ENCODE results near the gene SMARCAL1. TPM values are rescaled to one million over a fixed set of nuclear protein-coding genes. Genes with fewer than 3 reads are reported as not detected.
"Not testable (repeated sequence)": the region's sequence is repeated elsewhere in the genome, so short reads cannot be mapped to it uniquely, and the experiment has no call there.

SMARCAL1 gene
- total RNA-seq, 1 donor from 2014 or later, result 29.1 TPM

DNA sequence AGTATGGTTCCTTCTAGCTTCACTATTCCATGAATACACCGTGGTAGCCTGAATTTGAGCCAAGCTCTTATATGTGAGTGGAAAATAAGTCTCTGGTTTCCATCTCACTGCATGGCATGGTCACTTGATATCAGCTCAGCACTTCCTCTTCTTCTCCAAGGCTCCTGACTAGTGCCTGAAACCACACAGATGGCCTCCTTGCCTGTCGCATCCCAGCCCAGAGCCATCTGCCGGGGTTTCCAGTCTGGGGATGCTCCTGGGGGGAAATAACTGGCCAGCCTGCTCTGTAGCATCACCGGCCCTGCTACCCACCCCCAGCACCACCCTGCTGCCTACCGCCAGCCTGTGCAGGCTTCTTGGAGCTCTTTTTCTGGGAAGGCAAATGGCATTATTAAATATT is 32.3 kb upstream of the SMARCAL1 start:
- no peak overlapping the region for H3K27ac Mint-ChIP-seq
- intact Hi-C loops (cut with micrococcal nuclease), result no loop called here
- peaks cover 6% of the 10 kb centered on the region for H3K27me3 Mint-ChIP-seq (ENCODE audit: insufficient read depth)
- H3K4me1 Mint-ChIP-seq (ENCODE audit: low read depth), result no peaks in the 10 kb centered on the region
- no peak for DNase-seq (ENCODE audit: low spot score)
- no peak overlapping the region for H3K4me3 Mint-ChIP-seq
- H3K9me3 Mint-ChIP-seq, result no peaks in the 10 kb centered on the region
- no peaks in the 10 kb centered on the region for H3K36me3 Mint-ChIP-seq (ENCODE audit: low read depth)

DNA sequence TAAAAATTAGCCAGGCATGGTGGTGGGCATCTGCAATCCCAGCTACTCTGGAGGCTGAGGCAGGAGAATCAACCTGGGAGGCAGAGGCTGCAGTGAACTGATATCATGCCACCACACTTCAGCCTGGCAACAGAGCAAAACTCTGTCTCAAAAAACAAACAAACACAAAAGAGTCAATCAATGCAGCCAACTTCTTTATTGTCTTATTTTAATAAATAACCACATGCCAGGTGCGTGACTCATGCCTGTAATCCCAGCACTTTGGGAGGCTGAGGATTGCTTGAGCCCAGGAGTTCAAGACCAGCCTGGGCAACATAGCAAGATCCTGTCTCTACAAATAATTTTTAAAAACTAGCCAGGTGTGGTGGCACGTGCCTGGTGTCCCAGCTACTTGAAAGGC is 27.9 kb upstream of the SMARCAL1 start:
- H3K4me1 Mint-ChIP-seq (ENCODE audit: low read depth), result peaks cover 14% of the 10 kb centered on the region
- H3K4me3 Mint-ChIP-seq; H3K36me3 Mint-ChIP-seq (ENCODE audit: low read depth); H3K27me3 Mint-ChIP-seq (ENCODE audit: insufficient read depth); intact Hi-C loops (cut with micrococcal nuclease); H3K9me3 Mint-ChIP-seq; H3K27ac Mint-ChIP-seq; DNase-seq (ENCODE audit: low spot score): not testable (repeated sequence)

DNA sequence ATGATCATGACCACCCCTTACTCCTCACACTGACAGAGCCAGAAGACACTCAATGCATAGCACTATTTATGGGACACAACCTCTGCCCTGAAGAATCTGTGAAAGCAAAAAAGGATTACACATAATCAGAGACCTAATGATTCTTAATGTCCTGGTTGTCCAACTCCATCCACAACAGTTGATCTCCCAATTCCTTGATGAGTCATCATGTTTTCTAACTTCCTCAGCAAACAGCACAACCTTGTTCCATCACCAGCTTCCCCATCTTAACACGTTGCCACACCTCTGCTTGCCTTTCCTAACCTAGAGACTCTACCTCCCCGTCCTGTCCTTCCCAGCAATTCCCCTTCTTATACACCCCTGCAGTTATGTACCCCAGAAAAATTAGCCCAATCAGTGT is 26.8 kb upstream of the SMARCAL1 start:
- intact Hi-C loops (cut with micrococcal nuclease), result no loop called here
- Mint-ChIP-seq H3K4me1 (ENCODE audit: low read depth) (peaks cover 14% of the 10 kb centered on the region), H3K27me3 (ENCODE audit: insufficient read depth) (peaks cover 7% of the 10 kb centered on the region), H3K9me3 (peaks cover 5% of the 10 kb centered on the region), H3K4me3 (no peak overlapping the region), H3K36me3 (ENCODE audit: low read depth) (no peaks in the 10 kb centered on the region), H3K27ac (no peak overlapping the region)
- DNase-seq (ENCODE audit: low spot score), result no peak

- H3K27me3 Mint-ChIP-seq (ENCODE audit: insufficient read depth), result peaks cover 7% of the 10 kb centered on the region
- peaks cover 14% of the 10 kb centered on the region for H3K4me1 Mint-ChIP-seq (ENCODE audit: low read depth)
- no peak overlapping the region for H3K4me3 Mint-ChIP-seq
- intact Hi-C loops (cut with micrococcal nuclease), result no loop called here
- H3K36me3 Mint-ChIP-seq (ENCODE audit: low read depth), result no peaks in the 10 kb centered on the region
- no peak overlapping the region for H3K27ac Mint-ChIP-seq
- H3K9me3 Mint-ChIP-seq, result peaks cover 5% of the 10 kb centered on the region
- DNase-seq (ENCODE audit: low spot score), result no peak
These were observed 25.0 kb upstream of the SMARCAL1 start for GRCh38 chr2:216387262-216387661.

- Mint-ChIP-seq H3K27me3 (ENCODE audit: insufficient read depth) (peaks cover 7% of the 10 kb centered on the region), H3K9me3 (peaks cover 5% of the 10 kb centered on the region), H3K4me1 (ENCODE audit: low read depth) (peaks cover 14% of the 10 kb centered on the region), H3K27ac (no peak overlapping the region), H3K4me3 (no peak overlapping the region), H3K36me3 (ENCODE audit: low read depth) (no peaks in the 10 kb centered on the region)
- no peak for DNase-seq (ENCODE audit: low spot score)
- intact Hi-C loops (cut with micrococcal nuclease), result no loop called here
These were observed 24.0 kb upstream of the SMARCAL1 start for GRCh38 chr2:216388046-216388884.

GRCh38 chr2:216389570-216389969 is 22.7 kb upstream of the SMARCAL1 start:
- intact Hi-C loops (cut with micrococcal nuclease), result no loop called here
- Mint-ChIP-seq H3K9me3 (peaks cover 5% of the 10 kb centered on the region), H3K36me3 (ENCODE audit: low read depth) (no peaks in the 10 kb centered on the region), H3K27ac (no peak overlapping the region), H3K27me3 (ENCODE audit: insufficient read depth) (peaks cover 7% of the 10 kb centered on the region), H3K4me1 (ENCODE audit: low read depth) (peaks cover 14% of the 10 kb centered on the region), H3K4me3 (no peak overlapping the region)
- DNase-seq (ENCODE audit: low spot score), result no peak

DNA sequence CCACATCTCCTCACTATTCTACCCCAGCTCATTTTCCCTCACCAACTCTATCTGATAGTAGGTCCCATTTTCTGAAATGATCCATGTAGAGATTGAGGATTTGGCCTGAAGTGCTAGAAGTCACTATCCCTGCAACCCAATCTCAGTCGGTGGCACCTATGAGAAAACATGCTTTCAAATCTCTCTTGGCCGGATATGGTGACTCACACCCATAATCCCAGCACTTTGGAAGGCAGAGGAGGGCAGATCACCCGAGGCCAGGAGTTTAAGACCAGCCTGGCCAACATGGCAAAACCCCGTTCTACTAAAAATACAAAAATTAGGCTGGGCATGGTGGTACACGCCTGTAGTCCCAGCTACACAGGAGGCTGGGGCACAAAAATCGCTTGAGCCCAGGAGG is 20.9 kb upstream of the SMARCAL1 start:
- Mint-ChIP-seq H3K4me1 (ENCODE audit: low read depth) (peaks cover 14% of the 10 kb centered on the region), H3K36me3 (ENCODE audit: low read depth) (no peaks in the 10 kb centered on the region), H3K4me3 (no peak overlapping the region), H3K9me3 (peaks cover 5% of the 10 kb centered on the region), H3K27me3 (ENCODE audit: insufficient read depth) (peaks cover 7% of the 10 kb centered on the region), H3K27ac (no peak overlapping the region)
- intact Hi-C loops (cut with micrococcal nuclease), result no loop called here
- no peak for DNase-seq (ENCODE audit: low spot score)

DNA sequence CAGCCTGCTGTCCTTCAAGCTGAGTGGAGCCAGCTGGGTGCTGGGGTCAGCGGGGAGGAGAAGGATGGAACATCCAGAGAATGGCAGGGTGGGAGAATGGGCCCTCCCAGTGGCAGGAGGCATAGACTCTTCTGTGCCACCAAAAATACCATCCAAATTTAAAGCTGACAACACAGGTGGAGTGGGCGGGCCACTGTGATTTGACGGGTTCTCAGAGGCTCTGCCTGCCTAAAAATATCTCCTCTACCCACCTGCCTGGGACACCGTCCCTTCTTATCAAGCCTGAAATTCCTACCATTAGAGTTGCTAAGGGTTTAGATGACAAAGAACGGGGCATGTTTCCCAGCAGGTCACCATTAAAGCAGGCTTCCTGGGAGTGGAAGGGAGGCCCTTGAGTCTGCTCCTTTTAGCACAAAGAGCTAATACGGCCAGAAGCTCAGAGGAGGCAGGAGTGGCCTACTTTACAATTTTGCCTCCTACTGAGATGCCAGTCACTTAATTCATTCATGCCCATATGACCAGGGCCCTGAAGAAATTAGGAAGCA is 20.2 kb upstream of the SMARCAL1 start:
- peaks cover 14% of the 10 kb centered on the region for H3K4me1 Mint-ChIP-seq (ENCODE audit: low read depth)
- no peak overlapping the region for H3K27ac Mint-ChIP-seq
- DNase-seq (ENCODE audit: low spot score), result no peak
- intact Hi-C loops (cut with micrococcal nuclease), result no loop called here
- peaks cover 1% of the 10 kb centered on the region for H3K9me3 Mint-ChIP-seq
- H3K36me3 Mint-ChIP-seq (ENCODE audit: low read depth), result no peaks in the 10 kb centered on the region
- peaks cover 6% of the 10 kb centered on the region for H3K27me3 Mint-ChIP-seq (ENCODE audit: insufficient read depth)
- no peak overlapping the region for H3K4me3 Mint-ChIP-seq

- Mint-ChIP-seq H3K27me3 (ENCODE audit: insufficient read depth) (peaks cover 5% of the 10 kb centered on the region), H3K4me1 (ENCODE audit: low read depth) (peaks cover 7% of the 10 kb centered on the region), H3K27ac (no peak overlapping the region), H3K9me3 (no peaks in the 10 kb centered on the region), H3K36me3 (ENCODE audit: low read depth) (no peaks in the 10 kb centered on the region), H3K4me3 (no peak overlapping the region)
- intact Hi-C loops (cut with micrococcal nuclease), result no loop called here
- DNase-seq (ENCODE audit: low spot score), result no peak
These were observed 19.1 kb upstream of the SMARCAL1 start for GRCh38 chr2:216392945-216393840.

- intact Hi-C loops (cut with micrococcal nuclease), result no loop called here
- H3K27me3 Mint-ChIP-seq (ENCODE audit: insufficient read depth), result peaks cover 7% of the 10 kb centered on the region
- no peak overlapping the region for H3K4me3 Mint-ChIP-seq
- H3K4me1 Mint-ChIP-seq (ENCODE audit: low read depth), result no peaks in the 10 kb centered on the region
- no peak for DNase-seq (ENCODE audit: low spot score)
- H3K36me3 Mint-ChIP-seq (ENCODE audit: low read depth), result no peaks in the 10 kb centered on the region
- H3K27ac Mint-ChIP-seq, result no peak overlapping the region
- H3K9me3 Mint-ChIP-seq, result no peaks in the 10 kb centered on the region
These were observed 17.4 kb upstream of the SMARCAL1 start for GRCh38 chr2:216394881-216395280.

GRCh38 chr2:216399621-216400020 is 12.7 kb upstream of the SMARCAL1 start:
- intact Hi-C loops (cut with micrococcal nuclease), result no loop called here
- Mint-ChIP-seq H3K4me1 (ENCODE audit: low read depth) (no peaks in the 10 kb centered on the region), H3K36me3 (ENCODE audit: low read depth) (no peaks in the 10 kb centered on the region), H3K27ac (no peak overlapping the region), H3K27me3 (ENCODE audit: insufficient read depth) (peaks cover 11% of the 10 kb centered on the region), H3K9me3 (no peaks in the 10 kb centered on the region), H3K4me3 (no peak overlapping the region)
- DNase-seq (ENCODE audit: low spot score), result no peak

- peaks cover 15% of the 10 kb centered on the region for H3K27me3 Mint-ChIP-seq (ENCODE audit: insufficient read depth)
- H3K4me1 Mint-ChIP-seq (ENCODE audit: low read depth), result no peaks in the 10 kb centered on the region
These were observed 9.5 kb upstream of the SMARCAL1 start for GRCh38 chr2:216402751-216403150.

More at GRCh38 chr2:216402751-216403150, 9.5 kb upstream of the SMARCAL1 start:
- Mint-ChIP-seq H3K27ac (no peak overlapping the region), H3K9me3 (no peaks in the 10 kb centered on the region), H3K36me3 (ENCODE audit: low read depth) (no peaks in the 10 kb centered on the region), H3K4me3 (no peak overlapping the region)
- no peak for DNase-seq (ENCODE audit: low spot score)
- intact Hi-C loops (cut with micrococcal nuclease), result no loop called here
